Measurements from ENCODE around the gene NNMT.

NNMT gene

DNA sequence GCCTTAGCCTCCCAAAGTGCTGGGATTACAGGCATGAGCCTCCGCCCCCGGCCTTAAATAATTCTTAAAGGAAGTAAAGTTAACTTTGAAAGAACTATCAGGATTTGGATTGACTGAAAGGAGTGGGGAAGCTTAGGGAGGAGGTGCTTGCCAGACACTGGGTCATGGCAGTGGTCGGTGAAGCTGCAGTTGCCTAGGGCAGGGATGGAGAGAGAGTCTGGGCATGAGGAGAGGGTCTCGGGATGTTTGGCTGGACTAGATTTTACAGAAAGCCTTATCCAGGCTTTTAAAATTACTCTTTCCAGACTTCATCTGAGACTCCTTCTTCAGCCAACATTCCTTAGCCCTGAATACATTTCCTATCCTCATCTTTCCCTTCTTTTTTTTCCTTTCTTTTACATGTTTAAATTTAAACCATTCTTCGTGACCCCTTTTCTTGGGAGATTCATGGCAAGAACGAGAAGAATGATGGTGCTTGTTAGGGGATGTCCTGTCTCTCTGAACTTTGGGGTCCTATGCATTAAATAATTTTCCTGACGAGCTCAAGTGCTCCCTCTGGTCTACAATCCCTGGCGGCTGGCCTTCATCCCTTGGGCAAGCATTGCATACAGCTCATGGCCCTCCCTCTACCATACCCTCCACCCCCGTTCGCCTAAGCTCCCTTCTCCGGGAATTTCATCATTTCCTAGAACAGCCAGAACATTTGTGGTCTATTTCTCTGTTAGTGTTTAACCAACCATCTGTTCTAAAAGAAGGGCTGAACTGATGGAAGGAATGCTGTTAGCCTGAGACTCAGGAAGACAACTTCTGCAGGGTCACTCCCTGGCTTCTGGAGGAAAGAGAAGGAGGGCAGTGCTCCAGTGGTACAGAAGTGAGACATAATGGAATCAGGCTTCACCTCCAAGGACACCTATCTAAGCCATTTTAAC lies at the start of gene NNMT:
TSS of gene NNMT (plus strand) at position 724 of the 929 bp plus-strand sequence. CDS start at position 882, 158 bp downstream.
- DNase-seq: no peak

DNA sequence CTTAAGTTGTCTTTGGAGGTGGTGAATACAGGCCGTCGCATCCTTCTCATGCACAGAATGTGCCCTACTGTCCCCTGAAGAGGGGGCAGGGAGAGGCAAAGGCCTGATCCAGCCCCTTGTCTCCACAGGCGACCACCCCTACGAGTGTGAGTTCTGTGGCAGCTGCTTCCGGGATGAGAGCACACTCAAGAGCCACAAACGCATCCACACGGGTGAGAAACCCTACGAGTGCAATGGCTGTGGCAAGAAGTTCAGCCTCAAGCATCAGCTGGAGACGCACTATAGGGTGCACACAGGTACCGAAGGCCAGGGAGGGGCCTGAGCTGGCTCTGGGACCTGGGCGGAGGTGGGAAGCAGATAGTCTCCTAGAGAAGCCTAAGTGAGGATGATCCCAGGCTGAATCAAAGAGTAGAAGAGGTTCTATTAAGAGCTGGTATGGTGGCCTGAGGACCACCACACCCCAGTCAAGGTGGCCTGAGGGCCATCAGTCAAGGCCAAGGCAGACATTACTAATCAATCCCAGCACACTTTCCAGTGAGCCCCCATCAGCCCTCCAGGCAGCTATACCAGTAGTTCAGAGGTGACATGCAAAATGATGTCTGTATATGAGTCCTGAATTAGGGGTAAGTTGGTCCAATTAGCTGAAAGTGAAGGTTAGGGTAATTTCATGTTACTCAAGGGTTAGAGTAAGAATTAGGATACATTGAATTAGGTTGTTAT lies 49.0 kb upstream of the NNMT start:
- DNase-seq: no peak

DNA sequence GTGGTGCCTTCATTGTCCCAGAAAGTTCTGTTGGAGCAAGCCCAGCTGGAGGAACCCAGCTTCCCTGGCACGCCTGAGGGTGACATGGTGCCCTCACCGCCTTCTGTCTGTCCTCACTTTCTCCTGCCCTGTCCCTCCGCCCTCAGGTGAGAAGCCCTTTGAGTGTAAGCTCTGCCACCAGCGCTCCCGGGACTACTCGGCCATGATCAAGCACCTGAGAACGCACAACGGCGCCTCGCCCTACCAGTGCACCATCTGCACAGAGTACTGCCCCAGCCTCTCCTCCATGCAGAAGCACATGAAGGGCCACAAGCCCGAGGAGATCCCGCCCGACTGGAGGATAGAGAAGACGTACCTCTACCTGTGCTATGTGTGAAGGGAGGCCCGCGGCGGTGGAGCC lies 46.0 kb upstream of the NNMT start:
- DNase-seq: no peak

DNA sequence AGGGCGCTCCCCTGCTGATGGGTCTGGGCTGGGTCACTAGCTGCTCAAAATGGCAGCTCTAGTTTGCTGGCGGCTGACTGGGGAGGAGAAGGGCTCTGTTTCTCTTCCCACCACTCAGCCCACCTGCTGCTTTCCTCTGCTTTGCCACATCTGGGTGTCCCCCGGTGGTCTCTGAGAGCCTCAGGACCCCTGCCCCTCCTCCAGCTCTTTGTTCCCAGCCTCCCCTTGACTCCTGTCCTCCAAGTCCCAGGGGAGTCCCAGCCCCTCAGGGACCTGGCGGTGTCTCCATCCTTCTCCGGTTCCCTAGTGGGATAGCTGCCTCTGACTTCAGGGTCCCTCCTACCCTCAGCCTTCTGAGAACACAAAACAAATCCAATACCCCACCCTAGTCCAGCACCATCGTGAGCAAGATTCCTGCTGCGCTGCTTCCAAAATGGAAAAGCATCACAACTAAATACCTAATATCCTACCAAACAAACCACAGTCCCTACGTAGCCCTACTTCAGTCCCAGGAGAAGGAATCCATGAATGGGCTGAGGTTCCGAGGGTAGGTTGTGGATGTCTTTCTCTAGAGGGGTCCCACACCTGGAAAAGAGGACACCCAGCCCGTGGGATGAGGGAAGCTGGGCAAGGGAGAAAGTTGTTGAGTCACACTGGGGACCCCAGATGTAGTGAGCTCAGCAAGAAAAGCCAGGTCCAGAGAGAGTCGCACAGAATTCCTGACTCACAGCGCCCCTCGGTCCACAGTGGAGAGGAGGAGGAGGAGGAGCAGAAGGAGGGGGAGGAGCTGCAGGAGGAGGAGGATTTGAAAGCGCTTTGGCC lies 45.0 kb upstream of the NNMT start:
- DNase-seq: no peak

DNA sequence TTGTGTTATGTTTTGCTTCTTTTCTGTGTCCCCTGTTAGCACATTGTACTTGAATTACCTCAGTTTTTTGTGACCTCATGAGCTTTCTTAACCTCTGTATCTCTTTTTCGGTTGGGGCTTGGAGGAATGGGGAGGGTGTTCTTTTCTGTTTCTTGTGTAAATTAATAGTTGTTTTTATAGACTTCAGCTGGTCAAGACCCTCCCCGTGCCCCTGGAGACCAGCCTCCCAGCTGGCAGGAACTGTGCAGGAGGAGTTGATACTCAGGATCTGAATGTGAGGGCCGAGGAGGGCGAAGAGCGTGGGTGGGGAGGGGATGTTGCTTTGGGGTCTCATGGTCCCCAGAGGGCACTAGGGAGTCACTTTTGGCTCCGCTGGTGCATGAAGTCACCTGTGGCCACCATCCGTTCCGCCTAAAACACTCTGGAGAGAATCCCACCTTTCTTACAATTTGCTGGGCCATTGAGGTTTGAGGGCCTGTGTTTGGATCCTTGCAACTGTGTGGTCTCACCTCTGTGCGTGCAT lies 44.3 kb upstream of the NNMT start:
- no peak for DNase-seq

DNA sequence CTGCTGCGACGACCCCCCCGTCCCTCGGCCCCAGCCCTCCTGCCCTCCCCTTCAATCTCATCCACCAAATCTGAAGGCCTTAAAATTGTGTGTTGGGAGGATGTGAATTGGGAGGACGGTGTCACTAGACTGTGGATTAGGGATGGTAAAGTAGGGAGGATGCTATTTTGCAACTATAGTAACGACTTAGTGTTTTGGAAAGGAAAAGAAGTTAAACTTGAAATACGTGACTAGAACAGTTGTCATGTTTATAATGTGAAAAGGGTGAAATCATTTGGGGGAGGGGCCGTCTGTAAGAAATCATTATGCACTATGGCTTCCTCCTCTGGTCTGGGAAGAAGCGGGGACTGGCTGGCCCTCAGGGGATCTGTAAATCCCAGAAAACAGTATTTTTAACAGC lies 43.4 kb upstream of the NNMT start:
- no peak for DNase-seq

DNA sequence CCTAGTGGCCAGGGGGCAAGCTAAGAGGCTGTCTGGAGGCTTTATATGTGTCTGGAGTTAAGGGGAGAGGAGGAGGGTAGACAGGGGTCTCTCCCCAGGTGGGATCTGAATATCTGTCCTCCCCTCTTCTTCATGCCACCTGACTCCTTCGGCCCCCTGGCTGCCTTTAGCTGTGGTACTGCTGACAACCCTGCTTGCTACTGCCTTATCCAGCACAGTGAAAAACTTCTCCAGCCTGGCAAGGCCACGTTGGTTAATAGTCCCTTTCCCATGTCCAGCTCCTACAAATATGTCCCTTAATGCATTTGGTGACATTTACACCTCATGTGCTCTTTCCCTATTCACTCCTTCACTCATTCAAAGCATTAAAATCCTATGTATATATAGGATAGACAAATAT lies 42.4 kb upstream of the NNMT start:
- DNase-seq: no peak

DNA sequence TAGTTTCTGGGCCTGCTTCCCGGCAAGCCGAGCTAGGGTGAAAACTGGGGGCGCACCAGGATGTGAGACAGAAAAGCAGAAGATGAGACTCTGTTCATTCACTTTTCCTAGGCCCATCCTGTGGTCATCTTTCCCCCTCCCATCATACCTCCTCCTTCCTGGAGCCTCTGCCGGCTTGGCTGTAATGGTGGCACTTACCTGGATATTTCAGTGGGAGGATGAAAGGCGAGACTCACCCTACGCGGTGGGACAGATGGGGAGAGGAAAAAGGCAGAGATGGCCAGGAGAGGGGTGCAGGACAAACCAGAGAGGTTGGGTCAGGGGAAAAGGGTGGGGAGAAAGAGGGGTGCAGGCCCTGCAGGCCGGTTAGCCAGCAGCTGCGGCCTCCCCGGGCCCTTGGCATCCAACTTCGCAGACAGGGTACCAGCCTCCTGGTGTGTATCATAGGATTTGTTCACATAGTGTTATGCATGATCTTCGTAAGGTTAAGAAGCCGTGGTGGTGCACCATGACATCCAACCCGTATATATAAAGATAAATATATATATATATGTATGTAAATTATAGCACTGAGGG lies 41.5 kb upstream of the NNMT start:
- no peak for DNase-seq

DNA sequence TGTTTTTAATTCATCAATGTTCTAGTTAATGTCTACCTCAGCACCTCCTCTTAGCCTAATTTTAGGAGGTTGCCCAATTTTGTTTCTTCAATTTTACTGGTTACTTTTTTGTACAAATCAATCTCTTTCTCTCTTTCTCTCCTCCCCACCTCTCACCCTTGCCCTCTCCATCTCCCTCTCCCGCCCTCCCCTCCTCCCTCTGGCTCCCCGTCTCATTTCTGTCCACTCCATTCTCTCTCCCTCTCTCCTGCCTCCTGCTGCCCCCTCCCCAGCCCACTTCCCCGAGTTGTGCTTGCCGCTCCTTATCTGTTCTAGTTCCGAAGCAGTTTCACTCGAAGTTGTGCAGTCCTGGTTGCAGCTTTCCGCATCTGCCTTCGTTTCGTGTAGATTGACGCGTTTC lies 40.9 kb upstream of the NNMT start:
- DNase-seq: no peak

DNA sequence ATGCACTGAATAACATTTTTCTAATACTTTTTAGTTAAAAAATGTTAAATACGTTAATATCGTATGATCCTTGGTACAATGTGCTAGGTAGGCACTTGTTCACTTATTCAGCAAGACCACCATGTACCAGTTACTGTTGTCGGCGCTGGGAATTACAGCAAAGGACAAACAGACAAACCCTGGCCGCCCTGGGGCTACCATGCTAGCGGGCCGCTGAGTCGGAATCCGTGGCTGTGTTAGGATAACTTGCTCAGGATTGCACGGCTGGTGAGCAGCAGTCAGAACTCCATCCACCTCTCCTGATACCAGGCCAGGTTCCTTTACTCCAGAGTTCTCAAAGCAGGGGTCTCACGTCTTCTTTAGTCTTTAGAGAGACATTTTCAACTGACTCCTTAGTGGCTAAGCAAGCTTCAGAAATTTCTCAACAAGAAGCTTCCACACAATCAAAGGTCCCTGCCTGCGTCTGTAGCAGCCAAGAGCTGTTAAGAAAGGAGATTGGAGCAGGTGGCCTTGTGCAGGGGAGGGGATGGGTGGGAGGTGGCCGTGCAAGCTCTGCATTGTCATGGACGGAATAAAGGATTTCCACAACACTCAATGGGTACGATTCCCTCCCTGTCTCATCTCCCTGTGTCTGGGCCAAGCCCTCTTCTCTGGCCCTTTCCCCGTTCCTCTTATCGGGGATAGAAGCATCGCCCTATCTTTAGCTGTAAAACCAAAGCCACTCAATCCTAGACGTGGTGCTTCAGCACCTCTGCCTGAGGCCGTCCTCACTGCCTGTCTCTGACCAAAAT lies 39.8 kb upstream of the NNMT start:
- no peak for DNase-seq

DNA sequence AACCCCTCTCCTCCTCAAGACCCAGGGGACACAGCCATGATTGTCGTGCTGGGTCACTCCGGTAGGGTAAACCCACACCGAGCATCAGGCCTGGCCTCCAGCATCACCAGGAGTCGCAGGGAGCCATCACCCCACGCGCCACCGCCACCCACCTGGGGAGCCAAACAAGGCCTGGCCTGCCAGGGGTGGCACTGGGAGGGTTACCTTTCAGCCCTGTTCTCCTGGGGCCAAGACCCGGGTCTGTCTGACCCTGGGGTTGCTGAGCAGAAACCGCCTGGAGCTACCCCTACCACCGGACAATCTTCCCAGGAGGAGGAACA lies 39.3 kb upstream of the NNMT start:
- DNase-seq: no peak

DNA sequence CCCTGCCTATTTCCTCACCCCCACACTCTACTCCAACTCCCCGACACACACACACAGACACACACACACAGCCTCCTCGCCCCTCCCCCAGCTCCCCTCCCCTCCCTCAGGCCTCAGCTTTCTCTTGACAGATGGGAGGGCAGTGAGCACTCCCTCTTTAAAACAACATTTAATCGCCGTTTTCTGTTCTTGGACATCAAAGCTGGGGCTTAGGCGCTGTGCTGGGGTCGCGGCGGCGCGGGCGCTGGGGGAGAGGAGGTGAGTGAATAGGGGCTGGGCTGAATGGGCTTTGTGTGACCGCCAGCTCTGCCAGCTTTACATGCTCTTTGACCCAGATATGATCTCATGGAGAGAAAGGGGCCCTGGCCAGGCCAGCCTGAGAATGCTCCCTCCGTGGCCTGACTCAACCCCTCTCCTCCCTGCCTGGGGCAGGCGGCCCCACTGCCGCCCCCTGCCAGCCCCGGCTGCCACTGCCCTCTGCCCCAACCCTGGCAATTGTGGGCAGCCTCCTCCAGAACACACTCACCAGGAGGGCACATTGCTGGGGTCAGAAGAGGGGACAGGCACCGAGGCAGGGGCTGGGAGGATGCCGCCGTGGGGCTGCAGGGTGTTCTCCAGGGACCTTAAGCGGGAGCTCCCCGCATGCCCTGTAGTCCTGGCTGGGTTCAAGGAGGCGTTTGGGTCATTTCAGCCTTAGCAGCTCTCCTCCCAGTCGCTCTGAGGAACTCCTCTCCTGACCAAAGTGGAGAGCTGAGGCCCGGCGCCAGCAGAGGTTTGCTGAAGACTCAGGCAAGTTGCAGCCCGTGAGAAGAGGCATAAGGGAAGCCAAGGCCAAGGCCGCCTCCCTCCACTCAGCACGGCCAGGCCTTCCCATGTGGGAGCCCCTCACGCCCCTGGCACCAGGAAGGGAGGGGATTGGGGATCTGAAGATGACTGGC lies 38.3 kb upstream of the NNMT start:
- DNase-seq: peak in 7 of 14 donors; percentile 15 to 68 (median 37)

DNA sequence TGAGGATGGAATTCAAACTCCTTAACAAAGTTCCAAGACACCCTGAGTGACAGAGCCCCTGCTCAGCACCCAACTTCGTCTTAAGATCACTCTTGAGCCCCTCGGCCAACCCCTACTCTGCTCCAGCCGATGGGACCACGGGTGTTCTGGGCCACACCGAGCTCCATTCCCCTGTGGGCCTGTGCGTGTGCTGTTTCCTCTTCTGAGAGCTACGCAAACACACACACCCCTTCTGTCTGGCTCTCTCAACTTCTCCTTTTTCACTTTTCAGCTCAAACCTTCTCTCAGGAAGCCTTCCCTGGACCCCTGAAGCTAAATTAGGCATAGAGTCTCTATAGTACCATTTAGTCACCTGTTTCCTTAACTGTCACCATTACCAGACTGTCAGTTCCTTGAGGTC lies 37.5 kb upstream of the NNMT start:
- DNase-seq: no peak

DNA sequence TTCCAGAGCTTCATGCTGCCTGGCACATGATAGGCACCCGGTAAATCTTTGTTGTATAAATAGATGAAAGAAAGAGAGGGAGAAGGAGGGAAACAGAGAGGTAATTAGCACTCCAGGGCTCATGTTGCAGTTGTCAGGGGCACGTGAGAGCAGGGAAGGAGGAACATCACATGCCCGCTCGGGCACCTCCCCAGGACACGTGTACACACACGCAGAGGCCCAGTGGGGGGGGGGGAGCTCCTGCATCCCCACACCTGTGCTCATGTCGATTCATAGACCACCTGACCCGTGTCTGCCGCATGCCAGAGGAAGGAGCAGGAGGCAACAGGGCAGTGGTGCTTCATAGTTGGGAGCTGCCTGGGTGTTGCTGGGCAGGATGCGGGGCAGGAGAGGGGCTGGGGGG lies 37.1 kb upstream of the NNMT start:
- DNase-seq: peak in 2 of 14 donors; percentile 12 to 20

DNA sequence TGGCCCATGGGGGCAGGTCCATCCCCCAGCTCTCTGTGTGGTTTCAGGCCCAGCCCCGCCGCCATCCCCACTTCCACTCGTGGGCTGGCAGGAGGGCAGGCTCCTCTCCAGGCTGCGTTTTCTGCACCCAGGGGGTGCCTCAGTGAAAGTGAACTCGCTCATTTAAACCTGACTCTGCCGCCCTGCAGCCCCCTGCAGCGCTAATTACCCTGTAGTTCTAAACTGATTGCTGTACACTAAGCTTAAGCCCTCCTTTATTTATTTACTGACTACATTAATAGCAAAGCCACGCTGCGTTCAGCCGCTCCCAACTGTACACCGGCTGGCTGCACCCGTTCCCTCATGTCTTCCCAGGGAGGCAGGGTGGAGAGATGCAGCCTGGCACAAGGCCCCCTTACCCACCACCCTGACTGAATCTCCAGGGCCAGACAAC lies 36.6 kb upstream of the NNMT start:
- no peak for DNase-seq

DNA sequence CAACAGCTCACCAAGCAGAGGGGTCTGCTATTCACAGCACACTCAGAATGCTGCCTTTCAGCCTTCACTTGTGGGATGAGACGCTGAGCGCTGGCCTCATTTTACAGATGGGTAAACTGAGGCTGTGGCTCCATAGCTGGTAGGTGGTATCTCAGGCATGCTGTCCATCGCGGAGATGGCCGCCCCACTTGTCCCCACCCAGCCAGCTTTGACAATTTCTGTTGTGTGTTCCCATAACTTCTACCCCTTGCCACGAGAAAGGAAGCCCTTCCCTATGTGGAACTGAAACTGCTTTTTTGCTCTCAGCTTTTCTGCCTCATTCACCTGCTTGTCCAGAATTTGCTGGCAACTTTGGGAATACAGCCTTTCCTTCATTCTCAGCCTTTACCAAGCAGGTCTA lies 36.1 kb upstream of the NNMT start:
- no peak for DNase-seq

DNA sequence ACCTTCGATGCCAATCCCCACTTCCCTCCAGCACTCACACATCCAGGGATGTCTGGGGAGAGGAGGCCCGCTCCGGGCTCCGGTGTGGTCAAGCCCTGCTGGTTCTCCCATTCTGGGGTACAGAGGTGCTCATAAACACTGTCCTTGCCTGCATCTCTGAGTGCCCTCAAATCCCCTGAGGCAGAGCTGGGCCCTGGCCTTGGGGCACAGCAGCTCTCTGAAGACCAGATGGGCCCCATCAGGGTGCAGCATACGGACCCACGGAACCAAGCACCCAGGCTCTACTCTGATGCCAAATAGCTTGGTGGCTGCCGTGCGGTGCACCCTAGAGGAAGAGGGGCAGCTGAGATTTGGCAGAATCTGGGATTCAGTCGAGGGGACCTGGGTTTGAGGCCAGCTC lies 35.7 kb upstream of the NNMT start:
- peak in 1 of 14 donors; percentile 24 for DNase-seq

DNA sequence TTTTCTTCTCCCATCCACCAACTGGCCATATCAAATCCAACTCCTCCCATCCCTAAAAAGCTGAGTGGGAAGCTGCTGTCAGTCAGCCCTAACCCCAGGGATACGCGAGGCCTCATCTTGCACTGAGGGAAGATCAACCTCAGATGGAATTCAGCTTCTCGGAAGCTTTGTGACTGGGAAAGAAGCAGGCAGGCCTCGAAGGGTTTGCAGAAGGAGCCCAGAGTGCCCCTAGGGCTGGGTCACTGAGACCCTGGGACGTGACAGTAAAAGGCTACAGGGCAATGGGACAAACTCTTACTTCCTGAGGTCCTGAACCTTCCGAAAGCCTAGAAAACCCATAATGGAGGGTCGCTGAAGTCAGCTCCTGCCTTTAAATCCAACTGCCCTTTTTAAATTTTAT lies 34.4 kb upstream of the NNMT start:
- DNase-seq: no peak

DNA sequence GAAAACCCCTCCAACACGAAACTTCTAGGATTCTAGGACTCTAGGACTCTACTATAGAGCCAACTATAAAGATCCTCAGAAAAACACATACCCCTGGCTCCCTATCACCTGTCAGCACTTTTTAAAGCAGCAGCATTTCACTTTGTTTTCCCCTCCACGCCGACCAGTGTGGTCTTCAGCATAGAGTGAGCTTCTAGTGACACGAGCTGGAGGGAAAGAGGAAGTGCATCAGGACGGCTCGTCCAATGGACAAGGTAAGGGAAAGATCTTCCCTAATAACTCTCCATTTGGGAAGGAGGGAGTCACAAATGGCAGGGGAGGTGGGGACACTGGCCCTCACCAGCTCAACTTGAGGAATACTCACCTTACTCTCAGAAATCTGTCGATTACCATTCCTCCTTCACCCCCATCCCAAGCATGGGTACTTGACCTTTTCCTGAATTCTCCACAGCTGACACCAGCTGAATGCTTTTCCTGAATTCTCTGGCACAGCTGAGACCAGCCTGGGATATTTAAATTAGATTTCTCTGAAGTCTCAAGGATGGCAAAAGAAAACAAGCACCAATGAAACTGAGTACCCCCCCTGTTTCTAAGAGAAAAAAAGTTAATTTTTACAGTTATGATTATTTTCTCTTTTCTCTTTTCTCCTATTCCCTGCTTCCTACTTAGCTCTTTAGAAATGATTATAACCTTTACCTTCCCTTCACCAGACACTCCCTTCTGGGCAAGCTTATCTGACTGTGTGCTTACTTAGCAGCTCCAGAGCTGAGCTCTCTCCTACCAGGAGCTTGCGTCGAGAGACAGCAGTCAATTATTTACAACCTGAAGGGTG lies 33.3 kb upstream of the NNMT start:
- peak in 4 of 14 donors; percentile 13 to 30 (median 16) for DNase-seq
